ENCODE data around the gene C1QTNF7. TPM values are rescaled to one million over a fixed set of nuclear protein-coding genes. Genes with fewer than 3 reads are reported as not detected.

C1QTNF7 gene
- total RNA-seq, 1 donor: not detected

Small RNA genes within 50 kb of the gene (small RNA-seq; reads per million reads assigned to genes)
- not detected for gene AC007016.1

Other genes starting within 250 kb of the C1QTNF7 start
- 0.27 TPM for gene CC2D2A, start 41.8 kb downstream of the C1QTNF7 start, total RNA-seq
- 47.4 TPM for gene FBXL5, start 227.3 kb downstream of the C1QTNF7 start, total RNA-seq

All from hematopoietic multipotent progenitor cell (in vitro differentiated cells).